Kasumi-1 (cell line): ENCODE measurements around the gene NKAIN4.
"Not testable (repeated sequence)": the region's sequence is repeated elsewhere in the genome, so short reads cannot be mapped to it uniquely, and the experiment has no call there.

Source experiments
- DNase-seq, 2 experiments: peaks; one replicate each; lab custom pipeline; 2025; lab: John Stamatoyannopoulos, UW

Gene NKAIN4

GRCh38 chr20:63236116-63236837 is 18.0 kb downstream of the NKAIN4 start:
- no peak for DNase-seq

GRCh38 chr20:63235399-63235983 is 18.8 kb downstream of the NKAIN4 start, which contains the start of gene BIRC7:
TSS of gene BIRC7 (plus strand) at chr20:63235905. CDS start at chr20:63236097, 192 bp downstream.
- no peak for DNase-seq

- peak in 1 of 2 experiments; percentile 31 for DNase-seq
Observed at GRCh38 chr20:63234693-63235398, 19.4 kb downstream of the NKAIN4 start.

- no peak for DNase-seq
Observed at GRCh38 chr20:63233924-63234323, 20.3 kb downstream of the NKAIN4 start.

- no peak for DNase-seq
Observed at GRCh38 chr20:63233061-63233344, 21.3 kb downstream of the NKAIN4 start.

GRCh38 chr20:63232235-63233060 is 21.8 kb downstream of the NKAIN4 start:
- DNase-seq: no peak

- peak in 1 of 2 experiments; percentile 22 for DNase-seq
Observed at GRCh38 chr20:63230800-63231268, 23.4 kb downstream of the NKAIN4 start.

- DNase-seq: no peak
Observed at GRCh38 chr20:63228806-63229205, 25.5 kb downstream of the NKAIN4 start.

GRCh38 chr20:63227260-63227659 is 27.0 kb downstream of the NKAIN4 start:
- no peak for DNase-seq

- DNase-seq: no peak
Observed at GRCh38 chr20:63226042-63226943, 28.0 kb downstream of the NKAIN4 start.

- DNase-seq: no peak
Observed at GRCh38 chr20:63225082-63225454, 29.2 kb downstream of the NKAIN4 start.

- DNase-seq: no peak
Observed at GRCh38 chr20:63224412-63225081, 29.7 kb downstream of the NKAIN4 start.

- no peak for DNase-seq
Observed at GRCh38 chr20:63223826-63224207, 30.4 kb downstream of the NKAIN4 start.

- peak; percentile 23 to 48 for DNase-seq
Observed at GRCh38 chr20:63223121-63223825, 31.0 kb downstream of the NKAIN4 start.

GRCh38 chr20:63222541-63222940 is 31.7 kb downstream of the NKAIN4 start:
- DNase-seq: no peak

GRCh38 chr20:63221400-63222053 is 32.7 kb downstream of the NKAIN4 start:
- DNase-seq: not testable (repeated sequence)

GRCh38 chr20:63220696-63221399 is 33.4 kb downstream of the NKAIN4 start:
- no peak for DNase-seq

- no peak for DNase-seq
Observed at GRCh38 chr20:63219866-63220521, 34.3 kb downstream of the NKAIN4 start.
